Measurements from ENCODE around the gene EZH2.

- TF ChIP-seq EZH2 (IDR thresholded peaks at IDR 0.05; ENCODE audit: borderline replicate concordance, low read depth, low read length, severe bottlenecking): no peak
- no peak for TF ChIP-seq CTCF (IDR thresholded peaks at IDR 0.05; ENCODE audit: extremely low read depth in 1 of 2, insufficient read depth in 1 of 2, low read depth in 1 of 2, low read length in 2 of 2)
- no peak for TF ChIP-seq MAX (IDR thresholded peaks at IDR 0.05; ENCODE audit: insufficient read depth, insufficient read length)
- no peak for TF ChIP-seq POLR2AphosphoS5 (IDR thresholded peaks at IDR 0.05; ENCODE audit: insufficient read depth, low read depth, low read length)
- TF ChIP-seq POLR2A (IDR thresholded peaks at IDR 0.05; ENCODE audit: low read depth, low read length): no peak
- no peak for TF ChIP-seq JUN (IDR thresholded peaks at IDR 0.05; ENCODE audit: borderline replicate concordance, insufficient read depth, insufficient read length, low read depth)
- no peak for TF ChIP-seq FOS (IDR thresholded peaks at IDR 0.05; ENCODE audit: borderline replicate concordance, insufficient read depth, low read length)
- TF ChIP-seq MYC (IDR thresholded peaks at IDR 0.05; ENCODE audit: low read depth, low read length): no peak
These were observed 33.5 kb downstream of the EZH2 start for GRCh38 chr7:148850564-148850963.
